Measurements from ENCODE around the gene NCAPG2. TPM values are rescaled to one million over a fixed set of nuclear protein-coding genes. Genes with fewer than 3 reads are reported as not detected.

Gene NCAPG2
- total and polyA plus RNA-seq, 2 experiments from 2014 or later: 38.7 to 91.2 TPM

DNA sequence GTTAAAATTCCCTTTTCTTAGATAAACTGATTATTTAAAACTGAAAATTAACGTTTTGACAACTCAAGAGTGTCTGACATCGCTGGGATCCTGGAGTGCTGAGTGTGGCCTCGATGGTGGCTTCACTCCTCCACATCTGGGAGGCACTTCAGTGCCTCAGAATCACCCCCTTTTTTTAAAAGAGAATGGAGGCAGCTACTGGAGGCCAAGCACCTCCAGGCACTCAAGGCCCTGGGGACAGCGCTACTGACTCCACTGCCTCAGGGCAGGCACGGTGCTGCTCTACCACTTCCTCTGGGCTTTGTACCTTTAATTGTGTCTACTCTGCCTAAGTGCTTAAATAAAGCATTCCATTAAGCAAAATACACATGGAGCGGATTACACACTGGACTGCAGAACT lies 27.2 kb upstream of the NCAPG2 start:
- Histone ChIP-seq H3K4me3 (no peak overlapping the region), H3K9me2 (ENCODE audit: insufficient read depth) (0 out of 2 replicates have a peak, but pooled peaks cover 4% of the 10 kb centered on the region), H4K20me1 (replicated peaks; ENCODE audit: insufficient read depth) (no peaks in the 10 kb centered on the region; the same call in 1 of the 2 replicates), H3K27me3 (ENCODE audit: insufficient read depth) (no peaks in the 10 kb centered on the region), H3K4me2 (no peak overlapping the region), H3K4me1 (ENCODE audit: insufficient read depth) (peaks cover 9% of the 10 kb centered on the region), H2AFZ (no peak overlapping the region), H3F3A (replicated peaks; ENCODE audit: low read depth) (0 out of 2 replicates have a peak, but pooled peaks cover 4% of the 10 kb centered on the region), H3K27ac (ENCODE audit: low read depth) (no peak overlapping the region; the same call in 1 of the 2 replicates), H3K36me3 (ENCODE audit: insufficient read depth) (no peaks in the 10 kb centered on the region), H3K79me2 (replicated peaks; ENCODE audit: insufficient read depth) (no peaks in the 10 kb centered on the region)
- DNase-seq (ENCODE audit: low spot score): no peak
- Mint-ChIP-seq H3K36me3 (ENCODE audit: low read depth) (peaks cover 17% of the 10 kb centered on the region), H3K9me3 (no peaks in the 10 kb centered on the region), H3K4me1 (peaks cover 34% of the 10 kb centered on the region), H3K27ac (0 out of 2 replicates have a peak overlapping the region, but pooled peaks have one; percentile 27), H3K4me3 (no peak overlapping the region), H3K27me3 (ENCODE audit: insufficient read depth, low read depth, poor library complexity) (peaks cover 8% of the 10 kb centered on the region)
- ATAC-seq: no peak
- no peak for TF ChIP-seq POLR2AphosphoS5 (IDR thresholded peaks at IDR 0.05; ENCODE audit: low read depth)
- no peak for TF ChIP-seq ZNF331 (CRISPR knock-in tag; IDR thresholded peaks at IDR 0.05; ENCODE audit: low read depth)
- TF ChIP-seq, protein P1, sequence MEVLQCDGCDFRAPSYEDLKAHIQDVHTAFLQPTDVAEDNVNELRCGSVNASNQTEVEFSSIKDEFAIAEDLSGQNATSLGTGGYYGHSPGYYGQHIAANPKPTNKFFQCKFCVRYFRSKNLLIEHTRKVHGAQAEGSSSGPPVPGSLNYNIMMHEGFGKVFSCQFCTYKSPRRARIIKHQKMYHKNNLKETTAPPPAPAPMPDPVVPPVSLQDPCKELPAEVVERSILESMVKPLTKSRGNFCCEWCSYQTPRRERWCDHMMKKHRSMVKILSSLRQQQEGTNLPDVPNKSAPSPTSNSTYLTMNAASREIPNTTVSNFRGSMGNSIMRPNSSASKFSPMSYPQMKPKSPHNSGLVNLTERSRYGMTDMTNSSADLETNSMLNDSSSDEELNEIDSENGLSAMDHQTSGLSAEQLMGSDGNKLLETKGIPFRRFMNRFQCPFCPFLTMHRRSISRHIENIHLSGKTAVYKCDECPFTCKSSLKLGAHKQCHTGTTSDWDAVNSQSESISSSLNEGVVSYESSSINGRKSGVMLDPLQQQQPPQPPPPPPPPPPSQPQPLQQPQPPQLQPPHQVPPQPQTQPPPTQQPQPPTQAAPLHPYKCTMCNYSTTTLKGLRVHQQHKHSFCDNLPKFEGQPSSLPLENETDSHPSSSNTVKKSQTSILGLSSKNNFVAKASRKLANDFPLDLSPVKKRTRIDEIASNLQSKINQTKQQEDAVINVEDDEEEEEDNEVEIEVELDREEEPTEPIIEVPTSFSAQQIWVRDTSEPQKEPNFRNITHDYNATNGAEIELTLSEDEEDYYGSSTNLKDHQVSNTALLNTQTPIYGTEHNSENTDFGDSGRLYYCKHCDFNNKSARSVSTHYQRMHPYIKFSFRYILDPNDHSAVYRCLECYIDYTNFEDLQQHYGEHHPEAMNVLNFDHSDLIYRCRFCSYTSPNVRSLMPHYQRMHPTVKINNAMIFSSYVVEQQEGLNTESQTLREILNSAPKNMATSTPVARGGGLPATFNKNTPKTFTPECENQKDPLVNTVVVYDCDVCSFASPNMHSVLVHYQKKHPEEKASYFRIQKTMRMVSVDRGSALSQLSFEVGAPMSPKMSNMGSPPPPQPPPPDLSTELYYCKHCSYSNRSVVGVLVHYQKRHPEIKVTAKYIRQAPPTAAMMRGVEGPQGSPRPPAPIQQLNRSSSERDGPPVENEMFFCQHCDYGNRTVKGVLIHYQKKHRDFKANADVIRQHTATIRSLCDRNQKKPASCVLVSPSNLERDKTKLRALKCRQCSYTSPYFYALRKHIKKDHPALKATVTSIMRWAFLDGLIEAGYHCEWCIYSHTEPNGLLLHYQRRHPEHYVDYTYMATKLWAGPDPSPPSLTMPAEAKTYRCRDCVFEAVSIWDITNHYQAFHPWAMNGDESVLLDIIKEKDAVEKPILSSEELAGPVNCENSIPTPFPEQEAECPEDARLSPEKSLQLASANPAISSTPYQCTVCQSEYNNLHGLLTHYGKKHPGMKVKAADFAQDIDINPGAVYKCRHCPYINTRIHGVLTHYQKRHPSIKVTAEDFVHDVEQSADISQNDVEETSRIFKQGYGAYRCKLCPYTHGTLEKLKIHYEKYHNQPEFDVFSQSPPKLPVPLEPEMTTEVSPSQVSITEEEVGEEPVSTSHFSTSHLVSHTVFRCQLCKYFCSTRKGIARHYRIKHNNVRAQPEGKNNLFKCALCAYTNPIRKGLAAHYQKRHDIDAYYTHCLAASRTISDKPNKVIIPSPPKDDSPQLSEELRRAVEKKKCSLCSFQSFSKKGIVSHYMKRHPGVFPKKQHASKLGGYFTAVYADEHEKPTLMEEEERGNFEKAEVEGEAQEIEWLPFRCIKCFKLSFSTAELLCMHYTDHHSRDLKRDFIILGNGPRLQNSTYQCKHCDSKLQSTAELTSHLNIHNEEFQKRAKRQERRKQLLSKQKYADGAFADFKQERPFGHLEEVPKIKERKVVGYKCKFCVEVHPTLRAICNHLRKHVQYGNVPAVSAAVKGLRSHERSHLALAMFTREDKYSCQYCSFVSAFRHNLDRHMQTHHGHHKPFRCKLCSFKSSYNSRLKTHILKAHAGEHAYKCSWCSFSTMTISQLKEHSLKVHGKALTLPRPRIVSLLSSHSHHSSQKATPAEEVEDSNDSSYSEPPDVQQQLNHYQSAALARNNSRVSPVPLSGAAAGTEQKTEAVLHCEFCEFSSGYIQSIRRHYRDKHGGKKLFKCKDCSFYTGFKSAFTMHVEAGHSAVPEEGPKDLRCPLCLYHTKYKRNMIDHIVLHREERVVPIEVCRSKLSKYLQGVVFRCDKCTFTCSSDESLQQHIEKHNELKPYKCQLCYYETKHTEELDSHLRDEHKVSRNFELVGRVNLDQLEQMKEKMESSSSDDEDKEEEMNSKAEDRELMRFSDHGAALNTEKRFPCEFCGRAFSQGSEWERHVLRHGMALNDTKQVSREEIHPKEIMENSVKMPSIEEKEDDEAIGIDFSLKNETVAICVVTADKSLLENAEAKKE (CRISPR knock-in tag; IDR thresholded peaks at IDR 0.05): no peak
- TF ChIP-seq, protein P2, sequence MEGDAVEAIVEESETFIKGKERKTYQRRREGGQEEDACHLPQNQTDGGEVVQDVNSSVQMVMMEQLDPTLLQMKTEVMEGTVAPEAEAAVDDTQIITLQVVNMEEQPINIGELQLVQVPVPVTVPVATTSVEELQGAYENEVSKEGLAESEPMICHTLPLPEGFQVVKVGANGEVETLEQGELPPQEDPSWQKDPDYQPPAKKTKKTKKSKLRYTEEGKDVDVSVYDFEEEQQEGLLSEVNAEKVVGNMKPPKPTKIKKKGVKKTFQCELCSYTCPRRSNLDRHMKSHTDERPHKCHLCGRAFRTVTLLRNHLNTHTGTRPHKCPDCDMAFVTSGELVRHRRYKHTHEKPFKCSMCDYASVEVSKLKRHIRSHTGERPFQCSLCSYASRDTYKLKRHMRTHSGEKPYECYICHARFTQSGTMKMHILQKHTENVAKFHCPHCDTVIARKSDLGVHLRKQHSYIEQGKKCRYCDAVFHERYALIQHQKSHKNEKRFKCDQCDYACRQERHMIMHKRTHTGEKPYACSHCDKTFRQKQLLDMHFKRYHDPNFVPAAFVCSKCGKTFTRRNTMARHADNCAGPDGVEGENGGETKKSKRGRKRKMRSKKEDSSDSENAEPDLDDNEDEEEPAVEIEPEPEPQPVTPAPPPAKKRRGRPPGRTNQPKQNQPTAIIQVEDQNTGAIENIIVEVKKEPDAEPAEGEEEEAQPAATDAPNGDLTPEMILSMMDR (conservative IDR thresholded peaks at IDR 0.05; ENCODE audit: low read depth in 2 of 2): no peak
- TF ChIP-seq, protein P3, sequence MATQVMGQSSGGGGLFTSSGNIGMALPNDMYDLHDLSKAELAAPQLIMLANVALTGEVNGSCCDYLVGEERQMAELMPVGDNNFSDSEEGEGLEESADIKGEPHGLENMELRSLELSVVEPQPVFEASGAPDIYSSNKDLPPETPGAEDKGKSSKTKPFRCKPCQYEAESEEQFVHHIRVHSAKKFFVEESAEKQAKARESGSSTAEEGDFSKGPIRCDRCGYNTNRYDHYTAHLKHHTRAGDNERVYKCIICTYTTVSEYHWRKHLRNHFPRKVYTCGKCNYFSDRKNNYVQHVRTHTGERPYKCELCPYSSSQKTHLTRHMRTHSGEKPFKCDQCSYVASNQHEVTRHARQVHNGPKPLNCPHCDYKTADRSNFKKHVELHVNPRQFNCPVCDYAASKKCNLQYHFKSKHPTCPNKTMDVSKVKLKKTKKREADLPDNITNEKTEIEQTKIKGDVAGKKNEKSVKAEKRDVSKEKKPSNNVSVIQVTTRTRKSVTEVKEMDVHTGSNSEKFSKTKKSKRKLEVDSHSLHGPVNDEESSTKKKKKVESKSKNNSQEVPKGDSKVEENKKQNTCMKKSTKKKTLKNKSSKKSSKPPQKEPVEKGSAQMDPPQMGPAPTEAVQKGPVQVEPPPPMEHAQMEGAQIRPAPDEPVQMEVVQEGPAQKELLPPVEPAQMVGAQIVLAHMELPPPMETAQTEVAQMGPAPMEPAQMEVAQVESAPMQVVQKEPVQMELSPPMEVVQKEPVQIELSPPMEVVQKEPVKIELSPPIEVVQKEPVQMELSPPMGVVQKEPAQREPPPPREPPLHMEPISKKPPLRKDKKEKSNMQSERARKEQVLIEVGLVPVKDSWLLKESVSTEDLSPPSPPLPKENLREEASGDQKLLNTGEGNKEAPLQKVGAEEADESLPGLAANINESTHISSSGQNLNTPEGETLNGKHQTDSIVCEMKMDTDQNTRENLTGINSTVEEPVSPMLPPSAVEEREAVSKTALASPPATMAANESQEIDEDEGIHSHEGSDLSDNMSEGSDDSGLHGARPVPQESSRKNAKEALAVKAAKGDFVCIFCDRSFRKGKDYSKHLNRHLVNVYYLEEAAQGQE (IDR thresholded peaks at IDR 0.05; ENCODE audit: unreplicated experiment): no peak
- no peak for TF ChIP-seq ZNF114 (CRISPR knock-in tag; IDR thresholded peaks at IDR 0.05)
- no peak for TF ChIP-seq EZH2phosphoT487 (IDR thresholded peaks at IDR 0.05; ENCODE audit: unreplicated experiment)
- TF ChIP-seq EZH2 (IDR thresholded peaks at IDR 0.05; ENCODE audit: low read depth, unreplicated experiment): no peak
- TF ChIP-seq CREB1 (CRISPR knock-in tag; IDR thresholded peaks at IDR 0.05; ENCODE audit: low read depth): no peak
- TF ChIP-seq NANOG (IDR thresholded peaks at IDR 0.05; ENCODE audit: borderline replicate concordance): no peak
- no peak for TF ChIP-seq JUNB (IDR thresholded peaks at IDR 0.05; ENCODE audit: unreplicated experiment)
- TF ChIP-seq, protein P4, sequence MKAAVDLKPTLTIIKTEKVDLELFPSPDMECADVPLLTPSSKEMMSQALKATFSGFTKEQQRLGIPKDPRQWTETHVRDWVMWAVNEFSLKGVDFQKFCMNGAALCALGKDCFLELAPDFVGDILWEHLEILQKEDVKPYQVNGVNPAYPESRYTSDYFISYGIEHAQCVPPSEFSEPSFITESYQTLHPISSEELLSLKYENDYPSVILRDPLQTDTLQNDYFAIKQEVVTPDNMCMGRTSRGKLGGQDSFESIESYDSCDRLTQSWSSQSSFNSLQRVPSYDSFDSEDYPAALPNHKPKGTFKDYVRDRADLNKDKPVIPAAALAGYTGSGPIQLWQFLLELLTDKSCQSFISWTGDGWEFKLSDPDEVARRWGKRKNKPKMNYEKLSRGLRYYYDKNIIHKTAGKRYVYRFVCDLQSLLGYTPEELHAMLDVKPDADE (IDR thresholded peaks at IDR 0.05): no peak
- TF ChIP-seq STAT1 (IDR thresholded peaks at IDR 0.05; ENCODE audit: unreplicated experiment): no peak

Measured in GM23338 (cell line).